Measurements from ENCODE around the gene JPT2.

- TF ChIP-seq CTCF (conservative IDR thresholded peaks at IDR 0.05 in 1 of 2, IDR thresholded peaks at IDR 0.05 in 1 of 2; ENCODE audit: low read depth in 1 of 2, low read length in 2 of 2): no peak
- TF ChIP-seq EZH2 (IDR thresholded peaks at IDR 0.05; ENCODE audit: low read length, missing control alignments): no peak
Observed at GRCh38 chr16:1732071-1732470, 54.0 kb downstream of the JPT2 start.
